Cerebellar cortex (tissue), 1 donor: ENCODE results near the gene SOX1.

ENCODE experiments used
- DNase-seq: peaks from one replicate; pipeline ENCODE4 v3.0.0-alpha.2; 2015; ENCODE audit warnings: low spot score

Gene SOX1

DNA sequence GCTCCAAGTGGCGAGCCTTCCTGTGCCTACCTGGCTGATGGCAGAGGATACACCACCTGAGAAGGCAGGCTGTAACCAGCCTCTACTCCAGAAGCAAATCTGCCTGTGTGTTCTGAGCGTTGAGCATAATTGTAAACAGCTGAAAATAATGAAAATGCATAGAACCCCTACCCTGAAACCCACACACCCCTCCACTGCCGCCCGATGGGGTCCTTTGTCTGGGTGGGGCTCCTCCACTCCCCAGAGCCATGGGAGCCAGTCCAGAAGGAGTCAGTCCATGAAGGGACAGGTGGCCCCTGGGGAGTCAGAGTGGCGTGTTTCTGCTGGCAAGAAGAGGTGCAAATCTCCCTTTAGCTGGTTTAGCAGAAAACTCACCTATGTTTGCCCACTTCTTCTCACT, 8.0 kb upstream of the SOX1 start:
- no peak for DNase-seq

DNA sequence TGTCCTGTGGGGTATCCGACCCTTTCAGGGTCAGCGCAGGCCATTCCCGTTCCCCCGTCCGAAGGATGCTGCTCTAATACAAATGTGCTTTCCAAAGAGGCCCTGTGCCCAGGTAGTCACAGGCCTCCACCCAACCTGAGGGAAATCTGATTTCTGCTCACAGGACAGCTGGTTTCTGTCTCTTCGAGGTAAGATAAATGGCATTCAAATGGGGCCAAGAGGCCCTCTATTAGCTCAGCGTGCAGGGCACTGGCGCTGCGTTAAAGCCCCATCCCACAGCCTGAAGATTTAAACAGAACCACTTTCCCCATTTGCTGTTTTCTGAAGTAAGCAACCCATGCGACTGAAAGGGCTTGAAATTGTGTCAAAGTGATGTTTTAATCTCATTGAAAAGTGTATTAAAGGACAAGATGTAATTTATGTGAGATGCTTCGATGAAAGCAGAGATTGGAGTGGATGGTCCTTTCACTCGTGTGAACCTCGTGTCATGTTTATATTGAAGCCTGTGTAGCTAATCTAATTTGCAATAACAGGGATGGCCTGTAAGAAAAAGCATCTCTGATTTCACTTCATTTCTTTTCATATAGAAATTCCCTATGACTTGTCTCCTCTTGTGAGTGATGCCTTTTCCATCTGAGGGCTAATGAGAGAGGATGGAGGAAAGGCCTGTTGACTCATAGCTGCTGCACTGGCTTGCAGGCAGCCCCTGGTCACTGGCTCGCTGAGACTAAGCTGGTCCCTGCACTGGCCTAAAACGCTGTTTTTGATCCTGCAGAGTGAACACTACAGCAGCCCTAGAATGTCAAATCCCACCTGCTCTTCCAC, 7.3 kb upstream of the SOX1 start:
- no peak for DNase-seq

DNA sequence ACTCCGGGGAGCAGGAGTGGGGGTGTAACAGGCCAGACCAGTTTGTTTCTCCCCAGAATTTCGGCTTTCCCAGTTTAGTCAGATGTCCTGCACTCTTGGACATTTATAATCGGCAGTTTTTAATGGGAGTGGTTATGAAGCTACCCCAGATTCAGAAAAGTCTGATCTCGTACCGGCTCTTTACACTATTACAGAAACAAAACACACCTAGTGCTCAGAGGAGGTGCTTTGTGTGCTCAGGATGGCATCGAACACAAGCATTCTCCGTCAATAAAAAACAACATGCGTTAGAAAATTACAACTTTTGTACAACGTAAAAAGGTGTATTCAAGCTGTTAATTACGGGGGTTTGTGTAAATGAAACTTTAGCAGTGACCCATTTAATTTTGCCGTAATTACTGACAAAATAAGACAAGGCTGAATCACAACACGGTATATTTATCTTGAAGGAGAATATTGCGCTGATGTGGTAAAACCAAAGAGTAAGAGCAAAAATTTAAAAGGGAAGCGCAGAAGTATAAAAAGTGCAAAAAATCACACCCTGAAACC, 6.6 kb upstream of the SOX1 start:
- no peak for DNase-seq

DNA sequence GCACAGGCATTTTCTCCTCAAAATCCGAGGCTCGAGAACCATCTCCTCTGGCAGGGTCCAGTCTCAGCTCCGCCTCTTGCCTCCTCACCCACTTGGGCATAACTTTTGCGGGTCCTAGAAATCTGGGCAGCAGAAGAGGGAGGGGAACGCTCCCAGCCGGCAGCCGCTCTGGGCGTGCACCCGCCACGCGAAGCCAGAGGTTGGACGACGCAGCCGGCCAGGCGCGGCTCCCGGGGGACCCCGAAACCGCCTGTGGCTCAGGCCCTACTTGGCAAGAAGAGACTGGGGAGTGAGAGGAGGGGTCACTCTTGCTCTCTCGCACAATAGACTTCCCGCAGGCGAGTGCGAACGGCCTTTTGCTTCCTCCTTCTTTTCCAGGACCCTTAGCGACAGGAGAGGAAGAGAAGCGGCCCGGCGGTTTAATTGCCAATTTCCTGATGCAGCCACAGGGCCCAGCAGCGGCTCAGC, 6.0 kb upstream of the SOX1 start:
- no peak for DNase-seq

- DNase-seq: no peak
Observed at GRCh38 chr13:112061367-112062061, 5.4 kb upstream of the SOX1 start.

- DNase-seq: no peak
Observed at GRCh38 chr13:112062072-112062567, 4.8 kb upstream of the SOX1 start.

- no peak for DNase-seq
Observed at GRCh38 chr13:112062571-112063570, 4.1 kb upstream of the SOX1 start.

DNA sequence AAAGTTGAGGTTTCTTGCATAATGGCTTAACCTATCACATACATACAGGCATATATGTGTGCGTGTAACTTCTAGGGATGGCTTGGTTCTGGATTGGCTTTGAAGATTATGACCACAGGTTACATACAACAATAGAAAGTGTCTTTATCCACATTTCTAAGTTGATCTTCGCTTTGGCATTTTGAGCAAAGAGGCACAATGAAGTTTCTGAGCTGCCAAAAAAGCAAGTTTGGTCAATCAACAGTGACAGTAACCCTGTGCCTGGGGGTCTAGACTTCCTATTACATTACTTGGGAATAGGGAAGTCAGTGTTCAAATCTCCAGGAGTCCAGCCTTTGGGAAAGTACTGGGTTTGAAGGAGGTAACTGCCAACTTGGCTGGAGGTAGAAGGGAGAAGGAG, 3.1 kb upstream of the SOX1 start:
- DNase-seq: no peak

DNA sequence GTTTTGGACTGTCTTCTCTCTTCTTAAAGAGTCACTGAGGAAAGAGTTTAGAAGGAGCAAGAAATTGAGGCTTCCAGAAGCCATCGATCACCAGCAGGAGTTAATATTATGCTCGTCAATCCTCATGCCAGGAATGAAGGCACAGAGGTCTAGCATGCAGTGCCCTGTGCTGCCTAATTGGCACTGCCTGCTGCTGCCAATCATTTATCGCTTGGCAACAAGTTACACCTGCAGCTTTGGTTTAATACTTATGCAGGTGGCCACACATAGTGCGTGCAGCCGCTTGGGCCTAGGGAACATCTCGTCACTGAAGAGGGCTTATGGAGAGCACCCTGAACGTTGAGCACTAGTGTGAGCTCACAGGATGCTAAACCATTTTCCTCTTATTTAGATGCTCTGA, 2.7 kb upstream of the SOX1 start:
- DNase-seq: no peak

GRCh38 chr13:112065521-112065866, 1.5 kb upstream of the SOX1 start:
- DNase-seq: no peak

DNA sequence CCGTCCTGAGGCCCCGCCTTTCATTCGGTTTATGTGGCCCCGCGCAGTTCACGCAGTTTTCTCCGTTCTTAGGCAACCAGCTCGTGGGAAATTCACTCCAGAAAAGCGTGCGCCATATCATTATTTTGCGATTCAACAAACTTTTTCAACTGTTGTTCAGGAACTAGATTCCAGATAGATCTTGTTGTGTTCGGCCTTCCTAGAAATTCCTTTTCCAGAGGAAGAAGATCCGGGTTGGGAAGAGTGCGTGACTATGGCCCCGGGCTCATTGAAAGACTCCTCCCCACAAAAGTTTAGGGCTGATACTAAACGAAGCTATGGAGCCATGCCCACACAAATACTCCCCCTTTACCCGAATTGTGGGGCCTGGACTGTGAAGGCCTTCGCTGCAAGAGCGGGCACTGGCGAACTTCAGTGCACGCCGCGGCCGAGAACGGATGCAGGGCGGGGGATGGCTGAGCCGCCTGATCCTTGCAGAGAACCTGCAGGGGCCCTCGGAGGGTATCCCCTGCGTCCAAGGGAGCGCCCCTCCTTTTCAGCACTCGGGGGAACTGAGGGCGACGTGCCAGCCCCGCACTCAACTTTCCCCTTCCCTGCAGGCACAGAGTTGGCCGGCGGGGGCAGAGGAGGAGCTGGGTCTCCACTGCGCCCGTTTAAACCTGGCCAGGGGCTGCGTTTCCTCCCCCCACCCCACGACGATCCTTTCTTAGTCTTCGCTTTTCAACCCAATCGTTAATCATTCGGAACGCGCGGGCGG, 904 bp upstream of the SOX1 start:
- no peak for DNase-seq

DNA sequence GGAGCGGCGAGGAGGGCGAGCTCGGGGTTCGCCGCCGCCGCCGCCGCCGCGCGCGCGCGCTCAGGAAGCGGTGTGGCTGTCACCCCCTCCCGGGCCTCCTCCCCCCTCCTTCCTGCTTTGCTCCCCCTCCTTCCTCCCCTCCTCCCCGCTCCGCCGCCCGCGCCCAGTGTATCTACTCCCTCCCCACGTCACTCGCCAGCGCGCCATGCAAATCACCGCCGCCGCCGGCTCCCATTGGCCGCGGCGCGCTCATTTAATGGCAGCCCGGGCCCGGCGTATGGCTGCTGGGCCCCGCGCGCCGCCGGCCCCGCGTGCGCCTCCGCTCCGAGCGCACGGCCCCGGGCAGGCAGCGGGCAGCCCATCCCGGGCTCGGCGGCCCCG, 335 bp upstream of the SOX1 start:
- peak; percentile 4 for DNase-seq

DNA sequence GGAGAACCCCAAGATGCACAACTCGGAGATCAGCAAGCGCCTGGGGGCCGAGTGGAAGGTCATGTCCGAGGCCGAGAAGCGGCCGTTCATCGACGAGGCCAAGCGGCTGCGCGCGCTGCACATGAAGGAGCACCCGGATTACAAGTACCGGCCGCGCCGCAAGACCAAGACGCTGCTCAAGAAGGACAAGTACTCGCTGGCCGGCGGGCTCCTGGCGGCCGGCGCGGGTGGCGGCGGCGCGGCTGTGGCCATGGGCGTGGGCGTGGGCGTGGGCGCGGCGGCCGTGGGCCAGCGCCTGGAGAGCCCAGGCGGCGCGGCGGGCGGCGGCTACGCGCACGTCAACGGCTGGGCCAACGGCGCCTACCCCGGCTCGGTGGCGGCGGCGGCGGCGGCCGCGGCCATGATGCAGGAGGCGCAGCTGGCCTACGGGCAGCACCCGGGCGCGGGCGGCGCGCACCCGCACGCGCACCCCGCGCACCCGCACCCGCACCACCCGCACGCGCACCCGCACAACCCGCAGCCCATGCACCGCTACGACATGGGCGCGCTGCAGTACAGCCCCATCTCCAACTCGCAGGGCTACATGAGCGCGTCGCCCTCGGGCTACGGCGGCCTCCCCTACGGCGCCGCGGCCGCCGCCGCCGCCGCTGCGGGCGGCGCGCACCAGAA, 1.1 kb downstream of the SOX1 start:
- no peak for DNase-seq

DNA sequence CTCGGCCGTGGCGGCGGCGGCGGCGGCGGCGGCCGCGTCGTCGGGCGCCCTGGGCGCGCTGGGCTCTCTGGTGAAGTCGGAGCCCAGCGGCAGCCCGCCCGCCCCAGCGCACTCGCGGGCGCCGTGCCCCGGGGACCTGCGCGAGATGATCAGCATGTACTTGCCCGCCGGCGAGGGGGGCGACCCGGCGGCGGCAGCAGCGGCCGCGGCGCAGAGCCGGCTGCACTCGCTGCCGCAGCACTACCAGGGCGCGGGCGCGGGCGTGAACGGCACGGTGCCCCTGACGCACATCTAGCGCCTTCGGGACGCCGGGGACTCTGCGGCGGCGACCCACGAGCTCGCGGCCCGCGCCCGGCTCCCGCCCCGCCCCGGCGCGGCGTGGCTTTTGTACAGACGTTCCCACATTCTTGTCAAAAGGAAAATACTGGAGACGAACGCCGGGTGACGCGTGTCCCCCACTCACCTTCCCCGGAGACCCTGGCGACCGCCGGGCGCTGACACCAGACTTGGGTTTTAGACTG, 1.7 kb downstream of the SOX1 start:
- DNase-seq: no peak

- no peak for DNase-seq
Observed at GRCh38 chr13:112069061-112069844, 2.3 kb downstream of the SOX1 start.

- no peak for DNase-seq
Observed at GRCh38 chr13:112069845-112070251, 2.9 kb downstream of the SOX1 start.

DNA sequence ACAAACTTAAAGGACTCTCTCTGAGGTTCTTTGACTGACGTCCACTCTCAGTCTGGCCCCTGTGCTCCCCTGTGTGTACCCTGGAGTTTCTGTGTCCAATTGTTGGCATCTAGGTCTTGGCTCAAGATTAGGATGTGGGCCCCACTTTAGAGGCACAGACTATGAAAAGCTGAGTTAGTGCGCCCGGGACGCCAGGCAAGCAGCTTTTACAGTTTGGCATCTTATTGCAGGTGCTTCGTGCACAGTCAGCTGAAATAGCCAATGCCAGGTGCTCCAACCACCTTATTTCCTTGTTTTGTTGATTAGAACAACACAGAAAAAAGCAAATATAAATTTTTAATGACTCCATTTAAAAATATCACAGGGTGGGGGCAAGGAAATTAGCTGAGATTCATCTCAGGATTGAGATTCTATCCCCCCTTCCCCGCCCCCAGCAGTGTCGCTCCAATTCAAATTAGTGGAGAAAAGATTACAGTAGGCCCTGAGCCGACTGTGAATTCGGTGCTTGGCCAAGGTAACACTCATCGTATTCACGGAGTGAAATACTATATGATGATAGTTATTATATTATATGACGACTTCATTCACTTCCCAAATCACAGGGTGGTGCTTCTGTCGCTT, 4.3 kb downstream of the SOX1 start:
- DNase-seq: no peak

- DNase-seq: no peak
Observed at GRCh38 chr13:112071723-112072533, 5.0 kb downstream of the SOX1 start.
